Iris pigment epithelial cell (primary cell): ENCODE measurements around the gene RAB29.

Experiments
- DNase-seq: peaks from one replicate; pipeline ENCODE4 v3.0.0-alpha.2; 2011; ENCODE audit warnings: low read depth

RAB29 gene

GRCh38 chr1:205763980-205764379 is 11.3 kb downstream of the RAB29 start:
- no peak for DNase-seq

GRCh38 chr1:205760606-205761005 is 14.7 kb downstream of the RAB29 start:
- no peak for DNase-seq

- DNase-seq, result no peak
Measured at GRCh38 chr1:205756552-205756951, 18.7 kb downstream of the RAB29 start.

GRCh38 chr1:205754857-205755256 is 20.4 kb downstream of the RAB29 start:
- no peak for DNase-seq

GRCh38 chr1:205751036-205751651 is 24.1 kb downstream of the RAB29 start:
- DNase-seq, result no peak

GRCh38 chr1:205750138-205751035 is 24.9 kb downstream of the RAB29 start, which contains the start of gene NUCKS1:
NUCKS1 (minus strand) TSS chr1:205750182; CDS start chr1:205749973, 209 bp downstream.
- DNase-seq, result peak; percentile 100

GRCh38 chr1:205749234-205750137 is 25.8 kb downstream of the RAB29 start:
- peak; percentile 97 for DNase-seq

GRCh38 chr1:205748403-205749233 is 26.7 kb downstream of the RAB29 start:
- peak; percentile 84 for DNase-seq

GRCh38 chr1:205746757-205747412 is 28.4 kb downstream of the RAB29 start:
- peak; percentile 8 for DNase-seq

GRCh38 chr1:205744403-205744802 is 30.9 kb downstream of the RAB29 start:
- no peak for DNase-seq

- DNase-seq, result no peak
Measured at GRCh38 chr1:205743977-205744376, 31.3 kb downstream of the RAB29 start.

- DNase-seq, result no peak
Measured at GRCh38 chr1:205741681-205742080, 33.6 kb downstream of the RAB29 start.

GRCh38 chr1:205739348-205740160 is 35.7 kb downstream of the RAB29 start:
- peak; percentile 93 for DNase-seq

GRCh38 chr1:205735218-205735617 is 40.1 kb downstream of the RAB29 start:
- no peak for DNase-seq

GRCh38 chr1:205733438-205734175 is 41.7 kb downstream of the RAB29 start:
- DNase-seq, result no peak

- peak; percentile 54 for DNase-seq
Measured at GRCh38 chr1:205729945-205730610, 45.2 kb downstream of the RAB29 start.

GRCh38 chr1:205726619-205727125 is 48.6 kb downstream of the RAB29 start:
- no peak for DNase-seq

GRCh38 chr1:205725514-205725913 is 49.8 kb downstream of the RAB29 start:
- DNase-seq, result no peak
